Muscle layer of duodenum (tissue), 2 donors: Measurements from ENCODE around the gene TMEM33.
"Not testable (repeated sequence)": the region's sequence is repeated elsewhere in the genome, so short reads cannot be mapped to it uniquely, and the experiment has no call there.

Experiments used
- H3K27ac ChIP-seq: one replicate; pipeline ENCODE4 v1.7.0; 2013; ENCODE audit warnings: mild to moderate bottlenecking, low read length
- H3K27me3 ChIP-seq: one replicate; pipeline ENCODE4 v1.7.0; 2013; ENCODE audit warnings: low read depth, mild to moderate bottlenecking, control low read depth, low read length
- H3K36me3 ChIP-seq, 2 donors: one replicate each; pipeline ENCODE4 v1.7.0; 2013; ENCODE audit warnings: low read length in 2 of 2, control low read depth in 1 of 2, mild to moderate bottlenecking in 1 of 2; ENCODE audit not compliant: insufficient read depth in 2 of 2, control insufficient read depth in 1 of 2
- H3K4me1 ChIP-seq, 2 donors: one replicate each; pipeline ENCODE4 v1.7.0; 2013; ENCODE audit warnings: low read length in 2 of 2, mild to moderate bottlenecking in 2 of 2, control low read depth in 1 of 2, moderate library complexity in 1 of 2; ENCODE audit not compliant: insufficient read depth in 2 of 2, control insufficient read depth in 1 of 2
- H3K4me3 ChIP-seq, 2 donors: one replicate each; pipeline ENCODE4 v1.7.0; 2013; ENCODE audit warnings: low read length in 2 of 2, low read depth in 1 of 2, mild to moderate bottlenecking in 1 of 2
- H3K9me3 ChIP-seq, 2 donors: one replicate each; pipeline ENCODE4 v1.7.0; 2013; ENCODE audit warnings: low read length in 2 of 2, control low read depth in 1 of 2, mild to moderate bottlenecking in 1 of 2; ENCODE audit not compliant: control insufficient read depth in 1 of 2
- donor health status: healthy.

Gene TMEM33

GRCh38 chr4:41934901-41935651 is at the start of gene TMEM33:
TMEM33 (plus strand) TSS chr4:41935429; CDS start chr4:41935485, 56 bp downstream.
- peaks cover 4 to 22% of the 10 kb centered on the region in 2 donors for H3K4me1 ChIP-seq
- H3K27me3 ChIP-seq = no peaks in the 10 kb centered on the region
- peaks cover 5 to 7% of the 10 kb centered on the region in 2 donors for H3K36me3 ChIP-seq
- no peaks in the 10 kb centered on the region for H3K9me3 ChIP-seq
- peak within 1 kb of the TSS; percentile 96 to 100 for H3K4me3 ChIP-seq
- H3K27ac ChIP-seq = peak within 1 kb of the TSS; percentile 91

- H3K27ac ChIP-seq = no peak overlapping the region
- H3K27me3 ChIP-seq = peaks cover 10% of the 10 kb centered on the region
These were observed 49.8 kb upstream of the TMEM33 start for GRCh38 chr4:41885456-41885855.

DNA sequence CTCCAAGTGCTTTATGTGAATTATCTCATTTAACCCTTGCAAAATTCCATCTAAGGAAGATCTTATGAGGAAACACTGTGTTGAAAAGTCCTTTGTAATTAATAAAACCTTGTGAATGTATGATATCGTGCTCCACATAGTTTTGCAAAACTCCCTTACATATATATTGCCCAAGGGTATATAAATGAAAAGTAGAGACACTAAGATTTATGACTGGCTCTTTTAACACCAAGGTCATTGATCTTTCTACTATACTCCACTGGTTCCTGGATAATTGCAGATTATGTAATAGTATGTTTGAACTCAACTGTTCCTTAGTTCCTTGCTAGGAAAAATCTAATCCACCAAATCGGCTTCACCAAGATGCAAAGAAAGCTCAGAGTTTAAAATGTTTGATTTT is 48.0 kb upstream of the TMEM33 start:
- no peak overlapping the region for H3K27ac ChIP-seq
- no peaks in the 10 kb centered on the region for H3K36me3 ChIP-seq
- no peak overlapping the region for H3K4me3 ChIP-seq
- no peaks in the 10 kb centered on the region for H3K9me3 ChIP-seq
- peaks cover 0 to 4% of the 10 kb centered on the region in 2 donors for H3K4me1 ChIP-seq
- no peaks in the 10 kb centered on the region for H3K27me3 ChIP-seq

More at GRCh38 chr4:41885456-41885855, 49.8 kb upstream of the TMEM33 start:
- H3K4me3 ChIP-seq = no peak overlapping the region
- H3K9me3 ChIP-seq = no peaks in the 10 kb centered on the region
- no peaks in the 10 kb centered on the region for H3K36me3 ChIP-seq
- H3K4me1 ChIP-seq = peaks cover 0 to 22% of the 10 kb centered on the region in 2 donors

GRCh38 chr4:41887821-41888686 is 47.2 kb upstream of the TMEM33 start:
- H3K36me3 ChIP-seq = no peaks in the 10 kb centered on the region
- H3K4me3 ChIP-seq = no peak overlapping the region
- no peak overlapping the region for H3K27ac ChIP-seq
- H3K4me1 ChIP-seq = no peaks in the 10 kb centered on the region
- H3K9me3 ChIP-seq = no peaks in the 10 kb centered on the region
- no peaks in the 10 kb centered on the region for H3K27me3 ChIP-seq

- Histone ChIP-seq H3K4me3 (no peak overlapping the region), H3K27ac (no peak overlapping the region), H3K27me3 (no peaks in the 10 kb centered on the region), H3K4me1 (no peaks in the 10 kb centered on the region), H3K36me3 (no peaks in the 10 kb centered on the region), H3K9me3 (no peaks in the 10 kb centered on the region)
These were observed 46.5 kb upstream of the TMEM33 start for GRCh38 chr4:41888687-41889074.

GRCh38 chr4:41889317-41889716 is 45.9 kb upstream of the TMEM33 start:
- Histone ChIP-seq H3K9me3 (no peaks in the 10 kb centered on the region), H3K27ac (no peak overlapping the region), H3K27me3 (no peaks in the 10 kb centered on the region), H3K4me1 (no peaks in the 10 kb centered on the region), H3K36me3 (no peaks in the 10 kb centered on the region), H3K4me3 (no peak overlapping the region)

DNA sequence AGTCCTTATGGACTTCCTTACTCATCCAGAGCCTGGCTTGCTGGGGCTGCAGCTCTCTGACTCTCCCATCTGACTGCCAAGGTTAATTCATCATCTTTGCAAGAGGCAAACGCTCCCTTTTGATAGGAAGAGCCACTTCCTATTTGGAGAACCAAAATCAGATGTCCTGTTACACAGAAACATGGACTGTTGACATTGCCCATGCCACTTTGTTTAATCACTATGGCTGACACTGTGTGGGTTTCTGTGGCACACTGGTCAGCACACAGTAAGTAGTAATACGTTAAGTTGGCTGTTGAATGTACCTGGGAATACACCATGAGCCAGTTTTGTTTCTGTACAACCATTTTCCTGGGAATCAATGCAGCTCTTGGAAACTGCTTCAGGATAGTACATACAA is 45.1 kb upstream of the TMEM33 start:
- H3K36me3 ChIP-seq = no peaks in the 10 kb centered on the region
- no peaks in the 10 kb centered on the region for H3K4me1 ChIP-seq
- H3K9me3 ChIP-seq = no peaks in the 10 kb centered on the region
- no peak overlapping the region for H3K27ac ChIP-seq
- H3K4me3 ChIP-seq = no peak overlapping the region
- no peaks in the 10 kb centered on the region for H3K27me3 ChIP-seq

DNA sequence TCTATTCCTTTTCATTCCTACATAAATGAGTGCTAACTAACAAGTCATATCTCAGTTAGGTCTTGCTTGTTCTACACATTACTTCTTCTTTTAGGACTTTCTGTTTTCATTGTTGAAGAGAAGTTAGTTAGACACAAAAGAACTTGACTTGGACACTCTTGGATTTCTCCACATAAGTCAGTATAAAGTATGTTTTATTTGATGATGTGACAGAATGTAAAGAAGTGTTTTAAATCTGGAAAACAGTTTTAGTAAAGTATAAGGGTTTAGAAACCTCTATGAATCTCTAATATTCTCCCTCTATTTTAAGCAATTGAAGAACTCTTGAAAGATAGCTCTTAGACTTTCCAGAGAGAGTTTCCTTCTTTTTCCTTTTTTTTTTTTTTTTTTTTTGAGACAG is 38.6 kb upstream of the TMEM33 start:
- Histone ChIP-seq H3K4me1 (no peaks in the 10 kb centered on the region), H3K27me3 (no peaks in the 10 kb centered on the region), H3K9me3 (peaks cover 0 to 2% of the 10 kb centered on the region in 2 donors), H3K27ac (no peak overlapping the region), H3K36me3 (no peaks in the 10 kb centered on the region), H3K4me3 (no peak overlapping the region)

DNA sequence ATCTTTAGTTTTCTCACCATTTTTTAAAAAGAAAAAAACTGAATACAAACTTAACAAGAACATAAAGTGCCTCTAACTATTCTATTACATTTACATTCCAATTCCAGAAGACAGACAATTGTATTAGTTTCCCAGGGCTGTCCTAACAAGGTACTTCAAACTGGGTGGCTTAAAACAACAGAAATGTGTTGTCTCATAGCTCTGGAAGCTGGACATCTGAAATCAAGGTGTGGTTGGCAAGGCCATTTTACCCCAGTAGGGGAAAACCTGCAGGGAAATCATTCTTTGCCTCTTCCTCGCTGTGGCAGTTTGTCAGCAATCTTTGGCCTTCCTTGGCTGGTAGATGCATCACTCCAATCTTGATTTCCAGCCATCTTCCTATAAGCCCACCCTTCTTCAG is 37.5 kb upstream of the TMEM33 start:
- no peaks in the 10 kb centered on the region for H3K36me3 ChIP-seq
- no peak overlapping the region for H3K4me3 ChIP-seq
- no peak overlapping the region for H3K27ac ChIP-seq
- no peaks in the 10 kb centered on the region for H3K27me3 ChIP-seq
- H3K4me1 ChIP-seq = no peaks in the 10 kb centered on the region
- peaks cover 0 to 2% of the 10 kb centered on the region in 2 donors for H3K9me3 ChIP-seq

GRCh38 chr4:41909136-41909535 is 26.1 kb upstream of the TMEM33 start:
- H3K9me3 ChIP-seq, H3K27me3 ChIP-seq, H3K4me1 ChIP-seq, H3K27ac ChIP-seq, H3K4me3 ChIP-seq, H3K36me3 ChIP-seq: not testable (repeated sequence)

- H3K4me3 ChIP-seq = no peak overlapping the region
- H3K9me3 ChIP-seq = no peaks in the 10 kb centered on the region
- H3K36me3 ChIP-seq = no peaks in the 10 kb centered on the region
- H3K27ac ChIP-seq = no peak overlapping the region
- H3K27me3 ChIP-seq = no peaks in the 10 kb centered on the region
- no peaks in the 10 kb centered on the region for H3K4me1 ChIP-seq
These were observed 22.7 kb upstream of the TMEM33 start for GRCh38 chr4:41912546-41912945.
